ENCODE measurements around the gene DIS3L. TPM values are rescaled to one million over a fixed set of nuclear protein-coding genes. Genes with fewer than 3 reads are reported as not detected.
"Not testable (repeated sequence)": the region's sequence is repeated elsewhere in the genome, so short reads cannot be mapped to it uniquely, and the experiment has no call there.

Gene DIS3L
- polyA plus RNA-seq (ENCODE audit: insufficient read length), result 31.4 TPM

GRCh38 chr15:66293419-66294156, at the start of gene DIS3L:
TSS of gene DIS3L (plus strand) at chr15:66293568. CDS start at chr15:66293597, 29 bp downstream.
- no peak for DNase-seq (ENCODE audit: low read depth)

GRCh38 chr15:66245832-66246231, 47.5 kb upstream of the DIS3L start:
- not testable (repeated sequence) for DNase-seq (ENCODE audit: low read depth)

- DNase-seq (ENCODE audit: low read depth), result no peak
These were observed 46.4 kb upstream of the DIS3L start for GRCh38 chr15:66246937-66247336.

- DNase-seq (ENCODE audit: low read depth), result no peak
These were observed 43.7 kb upstream of the DIS3L start for GRCh38 chr15:66249605-66250174.

- no peak for DNase-seq (ENCODE audit: low read depth)
These were observed 42.1 kb upstream of the DIS3L start for GRCh38 chr15:66251065-66251789.

GRCh38 chr15:66251790-66252684, 41.3 kb upstream of the DIS3L start:
- DNase-seq (ENCODE audit: low read depth), result no peak

- no peak for DNase-seq (ENCODE audit: low read depth)
These were observed 40.5 kb upstream of the DIS3L start for GRCh38 chr15:66252685-66253417.

GRCh38 chr15:66253418-66254088, 39.8 kb upstream of the DIS3L start, which contains the start of gene MEGF11:
TSS of gene MEGF11 (minus strand) at chr15:66253750. CDS start at chr15:66128403, 125,347 bp downstream.
- DNase-seq (ENCODE audit: low read depth), result no peak

GRCh38 chr15:66254089-66254950, 39.0 kb upstream of the DIS3L start:
- no peak for DNase-seq (ENCODE audit: low read depth)

GRCh38 chr15:66254951-66255676, 38.3 kb upstream of the DIS3L start:
- no peak for DNase-seq (ENCODE audit: low read depth)

- DNase-seq (ENCODE audit: low read depth), result no peak
These were observed 36.7 kb upstream of the DIS3L start for GRCh38 chr15:66256692-66257091.

- DNase-seq (ENCODE audit: low read depth), result no peak
These were observed 32.3 kb upstream of the DIS3L start for GRCh38 chr15:66261056-66261455.

- DNase-seq (ENCODE audit: low read depth), result not testable (repeated sequence)
These were observed 30.5 kb upstream of the DIS3L start for GRCh38 chr15:66262837-66263236.

- no peak for DNase-seq (ENCODE audit: low read depth)
These were observed 28.4 kb upstream of the DIS3L start for GRCh38 chr15:66264859-66265513.

- DNase-seq (ENCODE audit: low read depth), result no peak
These were observed 23.9 kb upstream of the DIS3L start for GRCh38 chr15:66269326-66270090.

GRCh38 chr15:66270932-66271331, 22.4 kb upstream of the DIS3L start:
- no peak for DNase-seq (ENCODE audit: low read depth)

GRCh38 chr15:66275352-66275751, 18.0 kb upstream of the DIS3L start:
- no peak for DNase-seq (ENCODE audit: low read depth)
